H1 (cell line): ENCODE results near the gene MTFP1.

Experiments used
- CEBPB ChIP-seq: IDR thresholded peaks from 2 replicates; pipeline ENCODE4 v1.6.1; 2012; ENCODE audit warnings: low read depth, low read length
- CTBP2 ChIP-seq: IDR thresholded peaks from 2 replicates; pipeline ENCODE4 v1.7.0; 2011; ENCODE audit warnings: borderline replicate concordance, mild to moderate bottlenecking, moderate library complexity, mixed read lengths, low read length; ENCODE audit not compliant: insufficient read depth, insufficient read length
- EP300 ChIP-seq, 2 experiments: IDR thresholded peaks; 1 replicate in 1 of 2; 2 replicates in 1 of 2; pipeline ENCODE4 v1.6.1; 2011 to 2012; ENCODE audit warnings: low read depth in 2 of 2, low read length in 2 of 2, mild to moderate bottlenecking in 2 of 2, borderline replicate concordance in 1 of 2, inconsistent platforms in 1 of 2, moderate library complexity in 1 of 2
- HDAC6 ChIP-seq: IDR thresholded peaks from one replicate; pipeline ENCODE4 v1.7.1; 2012; ENCODE audit warnings: low read depth, mild to moderate bottlenecking, inconsistent platforms, low read length, moderate library complexity
- POLR2A ChIP-seq, 2 experiments: IDR thresholded peaks; 1 replicate in 1 of 2; 2 replicates in 1 of 2; pipeline ENCODE4 v1.6.1; 2011; ENCODE audit warnings: low read depth in 2 of 2, low read length in 2 of 2, mild to moderate bottlenecking in 2 of 2; ENCODE audit errors: control extremely low read depth in 1 of 2
- POLR2AphosphoS5 ChIP-seq: IDR thresholded peaks from 2 replicates; pipeline ENCODE4 v1.6.1; 2011; ENCODE audit warnings: low read depth, low read length
- RFX5 ChIP-seq: IDR thresholded peaks from 2 replicates; pipeline ENCODE4 v1.6.1; 2011; ENCODE audit warnings: low read depth, low read length, improper control_type of control experiment, borderline replicate concordance
- RXRA ChIP-seq: IDR thresholded peaks from 2 replicates; pipeline ENCODE4 v1.6.1; 2011; ENCODE audit warnings: low read depth, mild to moderate bottlenecking, low read length, moderate library complexity; ENCODE audit not compliant: insufficient read depth
- SIN3A ChIP-seq, 2 experiments: IDR thresholded peaks in 1 of 2; conservative IDR thresholded peaks in 1 of 2; 2 replicates each; pipeline ENCODE4 v1.6.1; 2011 to 2012; ENCODE audit warnings: low read length in 2 of 2, improper control_type of control experiment in 1 of 2, low read depth in 1 of 2, mild to moderate bottlenecking in 1 of 2
- TCF12 ChIP-seq: IDR thresholded peaks from 2 replicates; pipeline ENCODE4 v1.6.1; 2011; ENCODE audit warnings: low read depth, mild to moderate bottlenecking, low read length
- YY1 ChIP-seq: IDR thresholded peaks from 2 replicates; pipeline ENCODE4 v1.6.1; 2011; ENCODE audit warnings: low read depth, mild to moderate bottlenecking, low read length
- ZNF274 ChIP-seq: IDR thresholded peaks from 2 replicates; pipeline ENCODE4 v1.7.0; 2012; ENCODE audit warnings: low read length, borderline replicate concordance; ENCODE audit errors: extremely low read depth
- TF ChIP-seq, protein P1 (sequence below), 3 experiments: IDR thresholded peaks; 1 replicate in 2 of 3; 2 replicates in 1 of 3; pipeline versions ENCODE4 v1.5.1 to v1.6.1; 2011; ENCODE audit warnings: low read length in 3 of 3, mild to moderate bottlenecking in 3 of 3, inconsistent platforms in 2 of 3, low read depth in 1 of 3, moderate library complexity in 1 of 3; ENCODE audit not compliant: insufficient read depth in 1 of 3; ENCODE audit errors: control extremely low read depth in 1 of 3
- TF ChIP-seq, protein P2 (sequence below): fragments of 300-600 bp; sonication (generic); IDR thresholded peaks from 2 replicates; pipeline ENCODE4 v1.7.1; 2012; ENCODE audit warnings: low read length, moderate library complexity, mild to moderate bottlenecking, inconsistent platforms; ENCODE audit not compliant: insufficient replicate concordance

DNA sequence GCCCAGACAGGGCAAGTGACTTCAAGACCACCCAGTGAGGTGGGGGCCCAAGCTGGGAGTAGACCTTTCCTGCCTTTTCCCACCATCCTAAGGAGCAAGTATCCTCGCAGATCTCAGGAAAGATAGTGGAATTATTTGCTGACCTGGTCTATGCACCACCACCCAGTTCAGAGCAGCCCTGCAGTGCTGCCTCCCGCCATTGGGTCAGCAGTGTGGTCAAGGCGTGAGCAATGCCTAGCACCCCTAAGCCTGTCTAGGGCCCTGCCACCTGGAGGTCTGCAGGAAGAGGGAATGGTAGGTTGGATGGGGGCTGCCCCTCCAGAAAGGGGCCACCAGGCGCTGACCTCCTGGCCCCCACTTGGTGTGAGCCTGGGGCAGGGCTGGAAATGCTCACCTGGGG lies 6.5 kb downstream of the MTFP1 start:
- TF ChIP-seq, protein P1, sequence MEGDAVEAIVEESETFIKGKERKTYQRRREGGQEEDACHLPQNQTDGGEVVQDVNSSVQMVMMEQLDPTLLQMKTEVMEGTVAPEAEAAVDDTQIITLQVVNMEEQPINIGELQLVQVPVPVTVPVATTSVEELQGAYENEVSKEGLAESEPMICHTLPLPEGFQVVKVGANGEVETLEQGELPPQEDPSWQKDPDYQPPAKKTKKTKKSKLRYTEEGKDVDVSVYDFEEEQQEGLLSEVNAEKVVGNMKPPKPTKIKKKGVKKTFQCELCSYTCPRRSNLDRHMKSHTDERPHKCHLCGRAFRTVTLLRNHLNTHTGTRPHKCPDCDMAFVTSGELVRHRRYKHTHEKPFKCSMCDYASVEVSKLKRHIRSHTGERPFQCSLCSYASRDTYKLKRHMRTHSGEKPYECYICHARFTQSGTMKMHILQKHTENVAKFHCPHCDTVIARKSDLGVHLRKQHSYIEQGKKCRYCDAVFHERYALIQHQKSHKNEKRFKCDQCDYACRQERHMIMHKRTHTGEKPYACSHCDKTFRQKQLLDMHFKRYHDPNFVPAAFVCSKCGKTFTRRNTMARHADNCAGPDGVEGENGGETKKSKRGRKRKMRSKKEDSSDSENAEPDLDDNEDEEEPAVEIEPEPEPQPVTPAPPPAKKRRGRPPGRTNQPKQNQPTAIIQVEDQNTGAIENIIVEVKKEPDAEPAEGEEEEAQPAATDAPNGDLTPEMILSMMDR (IDR thresholded peaks at IDR 0.05; ENCODE audit: control extremely low read depth in 1 of 3, insufficient read depth in 1 of 3, low read depth in 1 of 3, low read length in 3 of 3): no peak
- TF ChIP-seq, protein P2, sequence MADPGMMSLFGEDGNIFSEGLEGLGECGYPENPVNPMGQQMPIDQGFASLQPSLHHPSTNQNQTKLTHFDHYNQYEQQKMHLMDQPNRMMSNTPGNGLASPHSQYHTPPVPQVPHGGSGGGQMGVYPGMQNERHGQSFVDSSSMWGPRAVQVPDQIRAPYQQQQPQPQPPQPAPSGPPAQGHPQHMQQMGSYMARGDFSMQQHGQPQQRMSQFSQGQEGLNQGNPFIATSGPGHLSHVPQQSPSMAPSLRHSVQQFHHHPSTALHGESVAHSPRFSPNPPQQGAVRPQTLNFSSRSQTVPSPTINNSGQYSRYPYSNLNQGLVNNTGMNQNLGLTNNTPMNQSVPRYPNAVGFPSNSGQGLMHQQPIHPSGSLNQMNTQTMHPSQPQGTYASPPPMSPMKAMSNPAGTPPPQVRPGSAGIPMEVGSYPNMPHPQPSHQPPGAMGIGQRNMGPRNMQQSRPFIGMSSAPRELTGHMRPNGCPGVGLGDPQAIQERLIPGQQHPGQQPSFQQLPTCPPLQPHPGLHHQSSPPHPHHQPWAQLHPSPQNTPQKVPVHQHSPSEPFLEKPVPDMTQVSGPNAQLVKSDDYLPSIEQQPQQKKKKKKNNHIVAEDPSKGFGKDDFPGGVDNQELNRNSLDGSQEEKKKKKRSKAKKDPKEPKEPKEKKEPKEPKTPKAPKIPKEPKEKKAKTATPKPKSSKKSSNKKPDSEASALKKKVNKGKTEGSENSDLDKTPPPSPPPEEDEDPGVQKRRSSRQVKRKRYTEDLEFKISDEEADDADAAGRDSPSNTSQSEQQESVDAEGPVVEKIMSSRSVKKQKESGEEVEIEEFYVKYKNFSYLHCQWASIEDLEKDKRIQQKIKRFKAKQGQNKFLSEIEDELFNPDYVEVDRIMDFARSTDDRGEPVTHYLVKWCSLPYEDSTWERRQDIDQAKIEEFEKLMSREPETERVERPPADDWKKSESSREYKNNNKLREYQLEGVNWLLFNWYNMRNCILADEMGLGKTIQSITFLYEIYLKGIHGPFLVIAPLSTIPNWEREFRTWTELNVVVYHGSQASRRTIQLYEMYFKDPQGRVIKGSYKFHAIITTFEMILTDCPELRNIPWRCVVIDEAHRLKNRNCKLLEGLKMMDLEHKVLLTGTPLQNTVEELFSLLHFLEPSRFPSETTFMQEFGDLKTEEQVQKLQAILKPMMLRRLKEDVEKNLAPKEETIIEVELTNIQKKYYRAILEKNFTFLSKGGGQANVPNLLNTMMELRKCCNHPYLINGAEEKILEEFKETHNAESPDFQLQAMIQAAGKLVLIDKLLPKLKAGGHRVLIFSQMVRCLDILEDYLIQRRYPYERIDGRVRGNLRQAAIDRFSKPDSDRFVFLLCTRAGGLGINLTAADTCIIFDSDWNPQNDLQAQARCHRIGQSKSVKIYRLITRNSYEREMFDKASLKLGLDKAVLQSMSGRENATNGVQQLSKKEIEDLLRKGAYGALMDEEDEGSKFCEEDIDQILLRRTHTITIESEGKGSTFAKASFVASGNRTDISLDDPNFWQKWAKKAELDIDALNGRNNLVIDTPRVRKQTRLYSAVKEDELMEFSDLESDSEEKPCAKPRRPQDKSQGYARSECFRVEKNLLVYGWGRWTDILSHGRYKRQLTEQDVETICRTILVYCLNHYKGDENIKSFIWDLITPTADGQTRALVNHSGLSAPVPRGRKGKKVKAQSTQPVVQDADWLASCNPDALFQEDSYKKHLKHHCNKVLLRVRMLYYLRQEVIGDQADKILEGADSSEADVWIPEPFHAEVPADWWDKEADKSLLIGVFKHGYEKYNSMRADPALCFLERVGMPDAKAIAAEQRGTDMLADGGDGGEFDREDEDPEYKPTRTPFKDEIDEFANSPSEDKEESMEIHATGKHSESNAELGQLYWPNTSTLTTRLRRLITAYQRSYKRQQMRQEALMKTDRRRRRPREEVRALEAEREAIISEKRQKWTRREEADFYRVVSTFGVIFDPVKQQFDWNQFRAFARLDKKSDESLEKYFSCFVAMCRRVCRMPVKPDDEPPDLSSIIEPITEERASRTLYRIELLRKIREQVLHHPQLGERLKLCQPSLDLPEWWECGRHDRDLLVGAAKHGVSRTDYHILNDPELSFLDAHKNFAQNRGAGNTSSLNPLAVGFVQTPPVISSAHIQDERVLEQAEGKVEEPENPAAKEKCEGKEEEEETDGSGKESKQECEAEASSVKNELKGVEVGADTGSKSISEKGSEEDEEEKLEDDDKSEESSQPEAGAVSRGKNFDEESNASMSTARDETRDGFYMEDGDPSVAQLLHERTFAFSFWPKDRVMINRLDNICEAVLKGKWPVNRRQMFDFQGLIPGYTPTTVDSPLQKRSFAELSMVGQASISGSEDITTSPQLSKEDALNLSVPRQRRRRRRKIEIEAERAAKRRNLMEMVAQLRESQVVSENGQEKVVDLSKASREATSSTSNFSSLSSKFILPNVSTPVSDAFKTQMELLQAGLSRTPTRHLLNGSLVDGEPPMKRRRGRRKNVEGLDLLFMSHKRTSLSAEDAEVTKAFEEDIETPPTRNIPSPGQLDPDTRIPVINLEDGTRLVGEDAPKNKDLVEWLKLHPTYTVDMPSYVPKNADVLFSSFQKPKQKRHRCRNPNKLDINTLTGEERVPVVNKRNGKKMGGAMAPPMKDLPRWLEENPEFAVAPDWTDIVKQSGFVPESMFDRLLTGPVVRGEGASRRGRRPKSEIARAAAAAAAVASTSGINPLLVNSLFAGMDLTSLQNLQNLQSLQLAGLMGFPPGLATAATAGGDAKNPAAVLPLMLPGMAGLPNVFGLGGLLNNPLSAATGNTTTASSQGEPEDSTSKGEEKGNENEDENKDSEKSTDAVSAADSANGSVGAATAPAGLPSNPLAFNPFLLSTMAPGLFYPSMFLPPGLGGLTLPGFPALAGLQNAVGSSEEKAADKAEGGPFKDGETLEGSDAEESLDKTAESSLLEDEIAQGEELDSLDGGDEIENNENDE: no peak
- TF ChIP-seq TCF12 (no peak), POLR2A (IDR thresholded peaks at IDR 0.05; ENCODE audit: control extremely low read depth in 1 of 2, low read depth in 2 of 2, low read length in 2 of 2) (no peak), ZNF274 (no peak), CEBPB (no peak), EP300 (IDR thresholded peaks at IDR 0.05; ENCODE audit: borderline replicate concordance in 1 of 2, low read depth in 2 of 2, low read length in 2 of 2) (no peak), YY1 (no peak), POLR2AphosphoS5 (no peak), RXRA (no peak), SIN3A (conservative IDR thresholded peaks at IDR 0.05 in 1 of 2, IDR thresholded peaks at IDR 0.05 in 1 of 2; ENCODE audit: low read depth in 1 of 2, low read length in 2 of 2) (no peak), CTBP2 (no peak), HDAC6 (no peak), RFX5 (no peak)
